ENCODE data around the gene ID3. TPM values are rescaled to one million over a fixed set of nuclear protein-coding genes. Genes with fewer than 3 reads are reported as not detected.
A peak's percentile ranks its signal among the peaks of the same experiment; 100 is the strongest.

ID3 gene
- polyA plus RNA-seq, 1 experiment = 15.3 TPM

DNA sequence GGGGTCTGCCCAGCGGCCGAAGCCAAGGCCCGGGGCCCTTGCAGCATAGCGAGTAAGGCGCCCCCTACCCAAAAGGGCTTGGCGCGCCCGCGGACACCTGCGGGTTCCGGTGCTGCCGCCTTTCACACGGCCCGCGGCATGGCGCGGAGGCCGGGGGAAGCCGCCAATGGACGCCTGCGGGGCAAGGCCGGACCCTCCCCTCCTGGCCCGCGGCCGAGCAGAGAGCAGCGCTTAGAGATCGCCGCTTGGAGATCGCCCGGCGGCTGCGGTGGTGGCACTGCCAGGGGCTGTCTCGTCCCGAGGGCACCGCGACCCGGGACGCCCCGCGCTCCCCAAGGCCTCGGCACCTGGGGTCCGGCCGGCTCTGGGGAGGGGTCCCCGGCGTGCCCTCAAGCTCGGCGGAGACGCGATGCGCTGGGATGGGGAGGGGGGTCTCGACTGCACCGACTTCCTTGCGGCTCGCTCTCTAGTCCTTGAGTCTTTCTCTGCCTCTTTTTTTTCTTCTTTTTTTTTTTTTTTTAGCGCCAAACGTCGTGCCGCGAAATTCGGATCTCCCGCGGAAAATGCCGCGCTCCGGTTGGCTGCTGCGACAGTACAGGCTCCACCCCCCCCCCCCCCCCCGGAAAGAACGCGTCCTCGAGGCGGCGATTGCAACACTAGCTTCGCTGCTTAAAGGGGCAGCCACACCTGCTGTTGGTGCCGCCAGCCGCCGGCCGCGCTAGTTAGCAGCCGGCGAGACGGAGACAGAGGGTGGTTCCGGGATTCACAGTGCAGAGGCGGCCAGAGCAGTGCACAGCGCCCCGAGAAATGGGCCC, 28.3 kb downstream of the ID3 start, which contains the start of gene E2F2:
E2F2 (minus strand) TSS at position 487 of the 815 bp plus-strand sequence; CDS start at position 47, 440 bp downstream.
- TF ChIP-seq, protein P1, sequence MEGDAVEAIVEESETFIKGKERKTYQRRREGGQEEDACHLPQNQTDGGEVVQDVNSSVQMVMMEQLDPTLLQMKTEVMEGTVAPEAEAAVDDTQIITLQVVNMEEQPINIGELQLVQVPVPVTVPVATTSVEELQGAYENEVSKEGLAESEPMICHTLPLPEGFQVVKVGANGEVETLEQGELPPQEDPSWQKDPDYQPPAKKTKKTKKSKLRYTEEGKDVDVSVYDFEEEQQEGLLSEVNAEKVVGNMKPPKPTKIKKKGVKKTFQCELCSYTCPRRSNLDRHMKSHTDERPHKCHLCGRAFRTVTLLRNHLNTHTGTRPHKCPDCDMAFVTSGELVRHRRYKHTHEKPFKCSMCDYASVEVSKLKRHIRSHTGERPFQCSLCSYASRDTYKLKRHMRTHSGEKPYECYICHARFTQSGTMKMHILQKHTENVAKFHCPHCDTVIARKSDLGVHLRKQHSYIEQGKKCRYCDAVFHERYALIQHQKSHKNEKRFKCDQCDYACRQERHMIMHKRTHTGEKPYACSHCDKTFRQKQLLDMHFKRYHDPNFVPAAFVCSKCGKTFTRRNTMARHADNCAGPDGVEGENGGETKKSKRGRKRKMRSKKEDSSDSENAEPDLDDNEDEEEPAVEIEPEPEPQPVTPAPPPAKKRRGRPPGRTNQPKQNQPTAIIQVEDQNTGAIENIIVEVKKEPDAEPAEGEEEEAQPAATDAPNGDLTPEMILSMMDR (IDR thresholded peaks at IDR 0.05; ENCODE audit: low read depth, low read length) = no peak
- H3K4me3 ChIP-seq (ENCODE audit: low read depth, low read length) = peak within 1 kb of the TSS; percentile 69
- ChIA-PET POLR2A (interaction anchor here (0.7 to 0.9 kb wide), 4 partner anchors 24 to 186 kb away, joined by 3 to 8 read pairs (median 5); partner anchors contain the start of genes ASAP3 and HNRNPR), CTCF (interaction anchor here (0.7 to 2.9 kb wide), 6 partner anchors 9 to 224 kb away, joined by 3 to 19 read pairs (median 8); no protein-coding TSS in a partner anchor)
- H3K27ac ChIP-seq (ENCODE audit: low read depth, low read length) = peak within 1 kb of the TSS; percentile 21
- H3K27me3 ChIP-seq (ENCODE audit: control insufficient read depth, insufficient read depth, low read length) = no peaks in the 10 kb centered on the region
- no peaks in the 10 kb centered on the region for H3K9me3 ChIP-seq (ENCODE audit: control insufficient read depth, insufficient read depth, low read length)
- peak; percentile 56 for DNase-seq (ENCODE audit: low read depth, low spot score)

- ChIA-PET CTCF (interaction anchor here (0.6 to 2.9 kb wide), 4 partner anchors 10 to 135 kb away, joined by 3 to 19 read pairs (median 6); no protein-coding TSS in a partner anchor), POLR2A (interaction anchor here (0.9 kb wide), 1 partner anchor 46 kb away, joined by 3 read pairs; the partner anchor contains the start of gene ASAP3)
- Histone ChIP-seq H3K27ac (ENCODE audit: low read depth, low read length) (no peak overlapping the region), H3K9me3 (ENCODE audit: control insufficient read depth, insufficient read depth, low read length) (no peaks in the 10 kb centered on the region), H3K27me3 (ENCODE audit: control insufficient read depth, insufficient read depth, low read length) (no peaks in the 10 kb centered on the region), H3K4me3 (ENCODE audit: low read depth, low read length) (peak overlapping the region; percentile 69)
- DNase-seq (ENCODE audit: low read depth, low spot score) = no peak
- TF ChIP-seq, protein P1 (IDR thresholded peaks at IDR 0.05; ENCODE audit: low read depth, low read length) = no peak
Observed at GRCh38 chr1:23530087-23530746, 29.1 kb downstream of the ID3 start.

- POLR2A ChIA-PET = interaction anchor here (1.1 kb wide), 1 partner anchor 162 kb away, joined by 3 read pairs; the partner anchor contains the start of gene RPL11
- Histone ChIP-seq H3K27me3 (ENCODE audit: control insufficient read depth, insufficient read depth, low read length) (no peaks in the 10 kb centered on the region), H3K4me3 (ENCODE audit: low read depth, low read length) (no peak overlapping the region; the same call in 1 of the 2 replicates), H3K27ac (ENCODE audit: low read depth, low read length) (no peak overlapping the region), H3K9me3 (ENCODE audit: control insufficient read depth, insufficient read depth, low read length) (no peaks in the 10 kb centered on the region)
- TF ChIP-seq, protein P1 (IDR thresholded peaks at IDR 0.05; ENCODE audit: low read depth, low read length) = no peak
- CTCF ChIA-PET = interaction anchor here (0.6 to 2.9 kb wide), 4 partner anchors 8 to 136 kb away, joined by 3 to 19 read pairs (median 5); no protein-coding TSS in a partner anchor
- no peak for DNase-seq (ENCODE audit: low read depth, low spot score)
Observed at GRCh38 chr1:23529146-23530086, 29.9 kb downstream of the ID3 start.

- ChIA-PET POLR2A (interaction anchor here (0.7 to 1.1 kb wide), 2 partner anchors 160 to 163 kb away, joined by 3 read pairs; partner anchors contain the start of gene RPL11), CTCF (interaction anchor here (1.3 to 2.9 kb wide), 4 partner anchors 9 to 107 kb away, joined by 3 to 19 read pairs (median 5); no protein-coding TSS in a partner anchor)
- Histone ChIP-seq H3K9me3 (ENCODE audit: control insufficient read depth, insufficient read depth, low read length) (no peaks in the 10 kb centered on the region), H3K4me3 (ENCODE audit: low read depth, low read length) (no peak overlapping the region), H3K27ac (ENCODE audit: low read depth, low read length) (no peak overlapping the region), H3K27me3 (ENCODE audit: control insufficient read depth, insufficient read depth, low read length) (no peaks in the 10 kb centered on the region)
- TF ChIP-seq, protein P1 (IDR thresholded peaks at IDR 0.05; ENCODE audit: low read depth, low read length) = no peak
- DNase-seq (ENCODE audit: low read depth, low spot score) = no peak
Observed at GRCh38 chr1:23528250-23528978, 30.9 kb downstream of the ID3 start.

Measured in AG04450 (cell line).